ENCODE measurements around the gene C2.

Gene C2

DNA sequence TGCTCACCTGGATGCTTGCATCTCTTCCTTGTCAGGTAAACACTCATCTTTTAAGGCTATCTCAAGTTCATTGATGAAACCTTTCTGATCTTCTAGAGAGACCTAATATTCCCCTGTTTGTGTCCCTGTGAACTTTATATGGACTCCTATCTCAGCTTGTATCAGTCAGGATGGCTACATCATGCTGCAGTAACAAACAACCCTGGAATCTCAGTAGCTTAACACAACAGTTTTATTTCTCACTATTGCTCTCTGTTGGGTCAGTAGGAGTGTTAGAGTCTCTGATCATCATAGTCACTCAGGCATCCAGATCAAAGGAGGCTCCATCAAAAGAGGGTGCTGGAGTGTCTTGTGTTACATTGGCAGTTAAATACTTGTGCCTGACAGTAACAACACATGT lies 12.2 kb upstream of the C2 start:
- Mint-ChIP-seq H3K4me1 (no peaks in the 10 kb centered on the region), H3K9me3 (no peaks in the 10 kb centered on the region), H3K27me3 (ENCODE audit: low read depth) (no peaks in the 10 kb centered on the region), H3K27ac (no peak overlapping the region), H3K4me3 (no peak overlapping the region), H3K36me3 (ENCODE audit: low read depth) (no peaks in the 10 kb centered on the region)
- TF ChIP-seq, protein P1, sequence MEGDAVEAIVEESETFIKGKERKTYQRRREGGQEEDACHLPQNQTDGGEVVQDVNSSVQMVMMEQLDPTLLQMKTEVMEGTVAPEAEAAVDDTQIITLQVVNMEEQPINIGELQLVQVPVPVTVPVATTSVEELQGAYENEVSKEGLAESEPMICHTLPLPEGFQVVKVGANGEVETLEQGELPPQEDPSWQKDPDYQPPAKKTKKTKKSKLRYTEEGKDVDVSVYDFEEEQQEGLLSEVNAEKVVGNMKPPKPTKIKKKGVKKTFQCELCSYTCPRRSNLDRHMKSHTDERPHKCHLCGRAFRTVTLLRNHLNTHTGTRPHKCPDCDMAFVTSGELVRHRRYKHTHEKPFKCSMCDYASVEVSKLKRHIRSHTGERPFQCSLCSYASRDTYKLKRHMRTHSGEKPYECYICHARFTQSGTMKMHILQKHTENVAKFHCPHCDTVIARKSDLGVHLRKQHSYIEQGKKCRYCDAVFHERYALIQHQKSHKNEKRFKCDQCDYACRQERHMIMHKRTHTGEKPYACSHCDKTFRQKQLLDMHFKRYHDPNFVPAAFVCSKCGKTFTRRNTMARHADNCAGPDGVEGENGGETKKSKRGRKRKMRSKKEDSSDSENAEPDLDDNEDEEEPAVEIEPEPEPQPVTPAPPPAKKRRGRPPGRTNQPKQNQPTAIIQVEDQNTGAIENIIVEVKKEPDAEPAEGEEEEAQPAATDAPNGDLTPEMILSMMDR (IDR thresholded peaks at IDR 0.05; ENCODE audit: unreplicated experiment in 3 of 3) = no peak

DNA sequence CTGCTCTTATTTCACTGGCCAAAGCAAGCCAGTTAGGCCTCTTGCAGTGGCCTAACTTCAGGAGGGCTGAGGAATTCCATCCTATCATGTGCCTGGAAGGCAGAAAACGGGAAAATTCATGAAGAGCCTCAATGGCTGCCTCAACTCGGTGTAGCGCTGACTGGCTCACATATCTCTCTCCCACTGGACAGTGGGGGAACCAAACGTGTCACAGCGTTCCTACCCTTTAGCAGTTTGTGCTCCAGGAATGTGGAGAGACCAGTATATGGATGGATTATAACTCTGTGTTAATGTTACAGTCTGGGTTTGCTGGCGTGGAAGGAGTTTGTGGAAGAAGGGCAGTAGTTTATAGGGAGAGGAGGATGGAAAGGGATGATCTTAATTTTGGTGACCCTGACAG lies 11.8 kb upstream of the C2 start:
- TF ChIP-seq, protein P1 (IDR thresholded peaks at IDR 0.05; ENCODE audit: unreplicated experiment in 3 of 3) = no peak
- no peaks in the 10 kb centered on the region for H3K9me3 Mint-ChIP-seq

DNA sequence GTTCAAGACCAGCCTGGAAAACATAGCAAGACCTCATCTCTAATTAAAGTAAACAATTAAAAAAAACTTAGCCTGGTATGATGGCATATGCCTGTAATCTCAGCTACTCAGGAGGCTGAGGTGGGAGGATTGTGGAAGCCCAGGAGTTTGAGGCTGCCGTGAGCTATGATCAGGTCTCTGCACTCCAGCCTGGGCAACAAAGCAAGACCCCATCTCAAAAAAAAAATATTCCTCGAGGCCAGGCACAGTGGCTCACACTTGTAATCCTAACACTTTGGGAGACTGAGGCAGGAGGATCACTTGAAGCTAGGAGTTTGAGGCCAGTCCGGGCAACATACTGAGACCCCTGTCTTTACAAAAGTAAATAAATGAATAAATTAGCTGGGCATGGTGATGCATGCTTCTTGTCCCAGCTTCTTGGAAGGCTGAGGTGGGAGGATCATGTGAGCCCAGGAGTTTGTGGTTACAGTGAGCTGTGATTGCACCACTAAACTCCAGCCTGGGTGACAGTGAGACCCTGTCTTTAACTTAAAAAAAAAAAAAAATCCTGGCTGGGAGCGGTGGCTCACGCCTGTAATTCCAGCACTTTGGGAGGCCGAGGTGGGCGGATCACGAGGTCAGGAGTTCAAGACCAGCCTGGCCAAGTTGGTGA lies 9.3 kb upstream of the C2 start:
- Mint-ChIP-seq H3K27ac (no peak overlapping the region), H3K4me1 (no peaks in the 10 kb centered on the region), H3K9me3 (no peaks in the 10 kb centered on the region), H3K27me3 (ENCODE audit: low read depth) (no peaks in the 10 kb centered on the region), H3K36me3 (ENCODE audit: low read depth) (no peaks in the 10 kb centered on the region), H3K4me3 (no peak overlapping the region)
- TF ChIP-seq, protein P1 (IDR thresholded peaks at IDR 0.05; ENCODE audit: unreplicated experiment in 3 of 3) = no peak

More for the DNA sequence above, 11.8 kb upstream of the C2 start:
- H3K36me3 Mint-ChIP-seq (ENCODE audit: low read depth) = no peaks in the 10 kb centered on the region
- H3K4me3 Mint-ChIP-seq = no peak overlapping the region
- H3K4me1 Mint-ChIP-seq = no peaks in the 10 kb centered on the region
- no peak overlapping the region for H3K27ac Mint-ChIP-seq
- H3K27me3 Mint-ChIP-seq (ENCODE audit: low read depth) = no peaks in the 10 kb centered on the region

DNA sequence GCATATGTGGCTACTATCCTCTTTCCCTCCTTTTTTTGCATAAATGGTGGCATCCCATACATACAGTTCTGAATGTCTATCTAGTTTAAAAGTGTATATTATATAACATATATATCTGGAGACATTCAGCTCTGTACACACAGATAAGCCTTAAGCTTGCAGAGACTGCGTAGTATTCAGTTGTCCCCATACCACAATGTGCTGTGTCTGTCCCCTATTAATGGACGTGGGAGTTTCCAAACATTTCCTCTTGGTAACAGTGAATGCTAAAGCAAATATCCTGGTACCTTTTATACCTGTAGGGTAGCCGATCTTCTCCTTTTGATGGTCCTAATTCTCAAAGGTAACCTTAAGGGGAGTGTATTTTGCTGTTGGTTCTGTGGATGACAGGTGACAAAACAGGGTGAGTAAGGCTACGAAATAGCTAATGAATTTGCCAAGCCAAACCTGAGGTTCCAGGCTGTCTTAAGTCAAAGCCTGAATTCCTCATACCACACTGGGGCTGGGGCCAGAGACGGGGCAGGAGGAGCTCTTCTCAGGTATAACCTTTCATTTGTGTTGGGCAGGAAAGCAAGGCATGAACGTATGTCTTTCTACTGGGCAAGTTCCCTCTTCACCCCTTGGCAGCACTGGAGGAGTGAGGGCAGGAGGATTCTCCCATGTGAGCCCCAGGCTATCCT lies 7.8 kb upstream of the C2 start:
- no peak overlapping the region for H3K4me3 Mint-ChIP-seq
- H3K27me3 Mint-ChIP-seq (ENCODE audit: low read depth) = no peaks in the 10 kb centered on the region
- TF ChIP-seq, protein P1 (IDR thresholded peaks at IDR 0.05; ENCODE audit: unreplicated experiment in 3 of 3) = no peak
- H3K9me3 Mint-ChIP-seq = no peaks in the 10 kb centered on the region
- no peaks in the 10 kb centered on the region for H3K36me3 Mint-ChIP-seq (ENCODE audit: low read depth)
- H3K27ac Mint-ChIP-seq = no peak overlapping the region
- H3K4me1 Mint-ChIP-seq = no peaks in the 10 kb centered on the region

DNA sequence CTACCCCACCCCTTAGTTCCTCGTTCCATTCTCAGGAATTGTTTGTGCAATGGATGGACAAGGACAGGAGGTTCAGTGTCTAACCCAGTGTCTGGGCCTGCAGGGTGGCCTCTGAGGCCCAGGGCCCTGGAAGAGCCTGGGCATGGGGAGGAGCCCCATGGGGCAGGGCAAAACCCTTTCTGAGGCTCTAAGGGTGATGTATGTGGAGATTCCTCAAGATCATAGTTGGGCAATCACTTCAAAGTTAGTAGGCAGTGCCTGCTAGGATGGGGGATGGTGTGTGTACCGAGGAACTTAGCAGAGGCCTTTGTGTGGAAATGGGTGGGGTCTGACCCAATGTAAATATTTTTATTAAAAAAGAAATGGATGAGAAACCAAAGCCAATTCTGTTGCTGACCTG lies 6.7 kb upstream of the C2 start:
- Mint-ChIP-seq H3K27ac (no peak overlapping the region), H3K4me1 (no peaks in the 10 kb centered on the region), H3K4me3 (no peak overlapping the region), H3K36me3 (ENCODE audit: low read depth) (no peaks in the 10 kb centered on the region), H3K27me3 (ENCODE audit: low read depth) (no peaks in the 10 kb centered on the region), H3K9me3 (no peaks in the 10 kb centered on the region)
- TF ChIP-seq, protein P1 (IDR thresholded peaks at IDR 0.05; ENCODE audit: unreplicated experiment in 3 of 3) = no peak

DNA sequence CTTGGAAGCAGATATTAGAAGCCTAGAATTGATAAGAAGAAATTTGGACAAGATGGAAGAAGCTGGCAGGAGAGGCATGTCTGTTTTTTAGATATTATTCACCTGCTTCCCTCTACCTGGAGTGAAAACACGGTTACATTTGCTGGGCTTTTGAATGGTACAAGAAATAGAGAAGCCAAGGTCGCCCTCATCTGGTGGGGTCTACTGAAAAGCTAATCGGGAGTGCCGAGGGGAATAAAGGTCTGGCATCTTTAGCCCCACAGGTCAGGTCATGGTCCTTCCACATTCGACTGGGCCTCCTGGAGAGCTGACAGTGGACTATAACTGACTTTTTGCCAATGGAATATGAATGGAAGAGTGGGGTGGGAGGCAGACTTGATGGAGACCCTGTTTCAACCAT lies 4.6 kb upstream of the C2 start:
- H3K4me1 Mint-ChIP-seq = peaks cover 4% of the 10 kb centered on the region
- H3K36me3 Mint-ChIP-seq (ENCODE audit: low read depth) = no peaks in the 10 kb centered on the region
- TF ChIP-seq, protein P1 (IDR thresholded peaks at IDR 0.05; ENCODE audit: unreplicated experiment in 3 of 3) = no peak
- H3K27me3 Mint-ChIP-seq (ENCODE audit: low read depth) = no peaks in the 10 kb centered on the region
- no peak overlapping the region for H3K27ac Mint-ChIP-seq
- H3K4me3 Mint-ChIP-seq = no peak overlapping the region
- no peaks in the 10 kb centered on the region for H3K9me3 Mint-ChIP-seq
